Neuronal stem cell (in vitro differentiated cells): ENCODE results near the gene NMNAT3.

Source experiments
- DNase-seq: peaks from one replicate; pipeline ENCODE4 v3.0.0-alpha.2; 2013; ENCODE audit warnings: low spot score
- H2AFZ ChIP-seq: one replicate; pipeline ENCODE4 v1.6.1; 2013; ENCODE audit warnings: mild to moderate bottlenecking, low read length, inconsistent platforms
- H2AK5ac ChIP-seq: 2 replicates; pipeline ENCODE4 v1.6.1; 2013; ENCODE audit warnings: low read depth, mild to moderate bottlenecking, inconsistent platforms, low read length, moderate library complexity, mixed read lengths
- H2BK120ac ChIP-seq: 2 replicates; pipeline ENCODE4 v1.6.1; 2013; ENCODE audit warnings: low read depth, mild to moderate bottlenecking, inconsistent platforms, low read length, moderate library complexity, mixed read lengths
- H2BK12ac ChIP-seq: one replicate; pipeline ENCODE4 v1.6.1; 2013; ENCODE audit warnings: low read length, inconsistent platforms
- H2BK15ac ChIP-seq: 2 replicates; pipeline ENCODE4 v1.6.1; 2013; ENCODE audit warnings: mild to moderate bottlenecking, low read length, inconsistent platforms, mixed read lengths
- H2BK5ac ChIP-seq: one replicate; pipeline ENCODE4 v1.6.1; 2013; ENCODE audit warnings: inconsistent platforms, mild to moderate bottlenecking, low read length, moderate library complexity
- H3K14ac ChIP-seq: one replicate; pipeline ENCODE4 v1.6.1; 2013; ENCODE audit warnings: low read length, inconsistent platforms
- H3K18ac ChIP-seq: 2 replicates; pipeline ENCODE4 v1.6.1; 2013; ENCODE audit warnings: low read length, inconsistent platforms
- H3K23ac ChIP-seq: 2 replicates; pipeline ENCODE4 v1.6.1; 2013; ENCODE audit warnings: low read depth, mild to moderate bottlenecking, mixed read lengths, low read length, inconsistent platforms; ENCODE audit not compliant: poor library complexity
- H3K27ac ChIP-seq: replicated peaks from 3 replicates; pipeline ENCODE4 v1.5.1; 2013; ENCODE audit warnings: low read length, inconsistent platforms
- H3K27me3 ChIP-seq, 3 experiments: 2 replicates each; pipeline ENCODE4 v1.6.1; 2013; ENCODE audit warnings: low read length in 3 of 3, mild to moderate bottlenecking in 2 of 3, inconsistent platforms in 1 of 3, low read depth in 1 of 3, mixed read lengths in 1 of 3, moderate library complexity in 1 of 3; ENCODE audit not compliant: control insufficient read depth in 3 of 3, insufficient read depth in 3 of 3
- H3K36me3 ChIP-seq, 2 donors: replicated peaks in 1 of 2; 2 replicates each; pipeline ENCODE4 v1.6.1; 2013; ENCODE audit warnings: low read length in 2 of 2; ENCODE audit not compliant: control insufficient read depth in 2 of 2, insufficient read depth in 2 of 2
- H3K4ac ChIP-seq: 2 replicates; pipeline ENCODE4 v1.6.1; 2013; ENCODE audit warnings: inconsistent platforms, mild to moderate bottlenecking, low read length, moderate library complexity
- H3K4me1 ChIP-seq, 2 donors: 1 replicate in 1 of 2; 2 replicates in 1 of 2; pipeline ENCODE4 v1.6.1; 2013; ENCODE audit warnings: low read length in 2 of 2, low read depth in 1 of 2; ENCODE audit not compliant: control insufficient read depth in 2 of 2, insufficient read depth in 1 of 2
- H3K4me2 ChIP-seq: one replicate; pipeline ENCODE4 v1.6.1; 2013; ENCODE audit warnings: mild to moderate bottlenecking, low read length, inconsistent platforms; ENCODE audit not compliant: insufficient read depth, poor library complexity, severe bottlenecking
- H3K4me3 ChIP-seq, 2 donors: 2 replicates each; pipeline ENCODE4 v1.5.1; 2013; ENCODE audit warnings: low read length in 2 of 2, mild to moderate bottlenecking in 2 of 2, inconsistent platforms in 1 of 2, moderate library complexity in 1 of 2
- H3K79me1 ChIP-seq: one replicate; pipeline ENCODE4 v1.6.1; 2013; ENCODE audit warnings: low read depth, mild to moderate bottlenecking, inconsistent platforms, low read length, moderate library complexity
- H3K9ac ChIP-seq: one replicate; pipeline ENCODE4 v1.6.1; 2013; ENCODE audit warnings: mild to moderate bottlenecking, low read depth, low read length, inconsistent platforms; ENCODE audit not compliant: poor library complexity
- H3K9me3 ChIP-seq, 2 donors: replicated peaks in 1 of 2; 2 replicates each; pipeline versions ENCODE3 to v1.6.1; 2013; ENCODE audit warnings: low read length in 2 of 2, mild to moderate bottlenecking in 2 of 2, inconsistent platforms in 1 of 2, low read depth in 1 of 2, mixed read lengths in 1 of 2, moderate library complexity in 1 of 2; ENCODE audit not compliant: control insufficient read depth in 2 of 2, insufficient read depth in 1 of 2
- H4K8ac ChIP-seq: one replicate; pipeline ENCODE4 v1.6.1; 2013; ENCODE audit warnings: low read depth, mild to moderate bottlenecking, inconsistent platforms, low read length, moderate library complexity
- H4K91ac ChIP-seq: one replicate; pipeline ENCODE4 v1.6.1; 2013; ENCODE audit warnings: low read length, low read depth, mild to moderate bottlenecking, inconsistent platforms; ENCODE audit not compliant: poor library complexity
- WGBS, 2 donors: extraction: QIAGEN DNeasy Blood & Tissue Kit; methylation state at CpG; one replicate each; pipeline ENCODE4 v1.1.7; 2013; ENCODE audit warnings: missing lambda C conversion rate in 2 of 2, mixed read lengths in 1 of 2; ENCODE audit not compliant: insufficient read length in 2 of 2, insufficient replicate concordance in 1 of 2; ENCODE audit errors: extremely low coverage in 2 of 2; 5-methylcytosine and 5-hydroxymethylcytosine counted together

NMNAT3 gene

DNA sequence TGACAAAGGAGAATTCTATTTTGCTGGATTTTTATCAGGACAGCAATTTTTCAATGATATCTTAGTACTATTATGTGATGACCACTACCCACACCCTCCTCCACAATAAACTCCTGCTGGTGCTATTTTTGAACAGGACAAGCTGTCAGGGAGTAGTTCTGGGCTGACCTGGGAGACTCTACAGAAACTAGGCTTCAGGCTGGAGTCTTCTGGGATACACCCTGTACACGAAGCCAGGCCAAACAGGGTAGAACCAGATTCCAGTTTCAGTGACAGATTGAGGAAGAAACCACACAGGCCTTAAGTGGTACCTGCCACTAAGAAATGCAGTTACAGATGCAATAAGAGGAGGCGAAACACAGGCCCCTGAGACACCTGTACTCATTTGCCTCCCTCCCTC, 12.8 kb downstream of the NMNAT3 start:
- H3K23ac ChIP-seq = no peak overlapping the region
- H3K4me3 ChIP-seq = no peak overlapping the region
- H3K14ac ChIP-seq = no peak overlapping the region
- H4K91ac ChIP-seq = no peak overlapping the region
- H2AFZ ChIP-seq = no peak overlapping the region
- H3K4me1 ChIP-seq = no peaks in the 10 kb centered on the region
- H3K4ac ChIP-seq = no peak overlapping the region
- no peak overlapping the region for H3K27ac ChIP-seq
- no peaks in the 10 kb centered on the region for H3K9me3 ChIP-seq
- DNase-seq = no peak
- H3K9ac ChIP-seq = no peak overlapping the region
- H3K4me2 ChIP-seq = no peak overlapping the region
- H4K8ac ChIP-seq = no peak overlapping the region
- no peak overlapping the region for H2BK120ac ChIP-seq
- H3K36me3 ChIP-seq = no peaks in the 10 kb centered on the region
- no peak overlapping the region for H3K18ac ChIP-seq
- H2BK15ac ChIP-seq = no peak overlapping the region
- no peak overlapping the region for H2AK5ac ChIP-seq
- no peak overlapping the region for H2BK12ac ChIP-seq
- no CpG with 5 or more reads among the region's 2 CpGs for WGBS, 2 donors
- H3K27me3 ChIP-seq = peaks cover 0 to 5% (median 0%) of the 10 kb centered on the region in 3 experiments
- no peaks in the 10 kb centered on the region for H3K79me1 ChIP-seq
- H2BK5ac ChIP-seq = no peak overlapping the region

DNA sequence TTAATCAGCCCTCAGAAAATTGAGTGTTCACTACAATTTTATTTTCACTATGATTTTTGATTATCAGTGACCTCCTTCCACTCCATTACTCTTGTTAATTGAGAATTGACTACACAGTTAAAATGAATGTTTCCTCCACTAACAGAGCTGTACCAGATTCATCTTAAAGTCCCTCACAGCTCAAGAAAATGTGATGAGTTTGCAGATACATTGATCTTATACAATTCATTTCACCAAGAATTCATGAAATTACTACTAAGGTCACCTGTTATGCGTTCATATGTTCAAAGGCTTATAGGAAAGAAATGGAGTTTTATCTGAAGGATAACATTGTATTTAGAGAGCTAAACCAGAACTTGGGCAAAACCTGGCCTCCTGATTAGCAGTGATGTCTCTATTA, 17.5 kb downstream of the NMNAT3 start:
- DNase-seq = no peak
- Histone ChIP-seq H4K91ac (no peak overlapping the region), H3K79me1 (no peaks in the 10 kb centered on the region), H2AK5ac (no peak overlapping the region), H3K27ac (no peak overlapping the region), H3K18ac (no peak overlapping the region), H2AFZ (no peak overlapping the region), H3K27me3 (peaks cover 0 to 10% (median 0%) of the 10 kb centered on the region in 3 experiments), H2BK5ac (no peak overlapping the region), H3K4me1 (no peaks in the 10 kb centered on the region), H4K8ac (no peak overlapping the region), H3K4ac (no peak overlapping the region), H3K9ac (no peak overlapping the region), H3K4me2 (no peak overlapping the region), H3K4me3 (no peak overlapping the region), H3K14ac (no peak overlapping the region), H3K9me3 (no peaks in the 10 kb centered on the region), H2BK120ac (no peak overlapping the region), H3K36me3 (no peaks in the 10 kb centered on the region), H2BK12ac (no peak overlapping the region), H2BK15ac (no peak overlapping the region), H3K23ac (no peak overlapping the region)
- WGBS, 2 donors = no CpG with 5 or more reads among the region's 1 CpG

DNA sequence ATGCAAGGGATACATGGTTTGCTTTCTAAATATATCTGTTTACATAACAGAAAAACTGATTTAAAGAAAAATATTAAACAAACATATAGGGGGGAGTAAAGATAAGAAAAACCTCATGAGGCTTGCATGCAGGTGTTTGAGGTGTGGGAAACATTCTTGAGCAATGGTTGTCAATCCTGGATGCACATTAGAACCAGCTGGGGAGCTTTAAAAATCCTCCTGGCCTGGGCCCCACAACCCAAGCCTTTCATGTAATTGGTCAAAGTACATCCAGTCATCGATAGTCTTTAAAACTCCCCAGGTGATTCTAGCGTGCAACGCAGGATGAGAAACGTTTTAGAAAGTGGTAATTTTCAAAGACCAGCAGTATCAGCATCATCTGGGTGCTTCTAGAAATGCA, 18.3 kb downstream of the NMNAT3 start:
- no peak overlapping the region for H3K4ac ChIP-seq
- H2AK5ac ChIP-seq = no peak overlapping the region
- no peaks in the 10 kb centered on the region for H3K36me3 ChIP-seq
- H3K27ac ChIP-seq = no peak overlapping the region
- no peak overlapping the region for H2BK12ac ChIP-seq
- H2BK15ac ChIP-seq = no peak overlapping the region
- no peak overlapping the region for H2BK5ac ChIP-seq
- H3K4me3 ChIP-seq = no peak overlapping the region
- H3K9me3 ChIP-seq = no peaks in the 10 kb centered on the region
- no peaks in the 10 kb centered on the region for H3K79me1 ChIP-seq
- no peak overlapping the region for H4K91ac ChIP-seq
- DNase-seq = no peak
- H2AFZ ChIP-seq = no peak overlapping the region
- H3K14ac ChIP-seq = no peak overlapping the region
- H3K27me3 ChIP-seq = peaks cover 0 to 13% (median 0%) of the 10 kb centered on the region in 3 experiments
- no peak overlapping the region for H4K8ac ChIP-seq
- no peak overlapping the region for H3K9ac ChIP-seq
- H3K18ac ChIP-seq = no peak overlapping the region
- peaks cover 0 to 3% of the 10 kb centered on the region in 2 donors for H3K4me1 ChIP-seq
- WGBS, 2 donors = no CpG with 5 or more reads among the region's 4 CpGs
- H3K4me2 ChIP-seq = no peak overlapping the region
- H2BK120ac ChIP-seq = no peak overlapping the region
- H3K23ac ChIP-seq = no peak overlapping the region

DNA sequence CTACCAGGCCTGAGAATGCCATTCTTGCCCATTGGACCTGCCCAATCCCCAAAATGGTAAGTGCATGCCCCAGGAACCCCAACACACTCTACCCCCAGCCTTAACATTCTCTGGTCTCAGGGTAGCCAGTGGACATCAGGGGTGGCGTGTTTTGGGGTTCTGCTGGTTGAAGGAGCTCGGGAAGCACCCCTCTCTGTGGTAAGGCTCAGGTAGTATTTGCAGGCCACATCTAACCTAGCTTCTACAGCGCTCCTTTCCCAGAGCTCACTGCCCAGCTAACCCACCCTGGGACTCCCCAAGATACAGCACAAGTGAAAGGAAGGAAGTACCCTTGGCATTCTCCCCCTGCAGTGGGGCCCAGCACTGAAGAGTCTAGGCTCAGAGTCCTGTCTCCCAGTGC, 19.8 kb downstream of the NMNAT3 start:
- Histone ChIP-seq H2BK15ac (no peak overlapping the region), H3K27ac (no peak overlapping the region), H3K36me3 (no peaks in the 10 kb centered on the region), H3K9me3 (no peaks in the 10 kb centered on the region), H2AFZ (no peak overlapping the region), H3K79me1 (no peaks in the 10 kb centered on the region), H2BK120ac (no peak overlapping the region), H3K4me2 (no peak overlapping the region), H3K14ac (no peak overlapping the region), H3K18ac (no peak overlapping the region), H3K23ac (no peak overlapping the region), H2BK12ac (no peak overlapping the region), H3K4ac (no peak overlapping the region), H2BK5ac (no peak overlapping the region), H3K9ac (no peak overlapping the region), H4K91ac (no peak overlapping the region), H3K4me1 (peaks cover 0 to 4% of the 10 kb centered on the region in 2 donors), H3K27me3 (peaks cover 0 to 8% (median 0%) of the 10 kb centered on the region in 3 experiments), H3K4me3 (no peak overlapping the region), H2AK5ac (no peak overlapping the region), H4K8ac (no peak overlapping the region)
- whole genome bisulfite sequencing, 2 donors = no CpG with 5 or more reads among the region's 3 CpGs
- no peak for DNase-seq
